ENCODE data around the gene BRPF3.
A peak's percentile ranks its signal among the peaks of the same experiment; 100 is the strongest.

BRPF3 gene

GRCh38 chr6:36229223-36229622, 32.7 kb downstream of the BRPF3 start:
- Mint-ChIP-seq H3K9me3 (no peaks in the 10 kb centered on the region), H3K27ac (no peak overlapping the region), H3K4me3 (no peak overlapping the region), H3K36me3 (ENCODE audit: low read depth) (peaks cover 87% of the 10 kb centered on the region), H3K4me1 (ENCODE audit: low read depth) (peaks cover 35% of the 10 kb centered on the region), H3K27me3 (no peaks in the 10 kb centered on the region)
- intact Hi-C loops (cut with micrococcal nuclease), result no loop called here

GRCh38 chr6:36230371-36230770, 33.8 kb downstream of the BRPF3 start:
- H3K9me3 Mint-ChIP-seq, result no peaks in the 10 kb centered on the region
- H3K4me3 Mint-ChIP-seq, result no peak overlapping the region
- intact Hi-C loops (cut with micrococcal nuclease), result no loop called here
- no peak overlapping the region for H3K27ac Mint-ChIP-seq
- H3K27me3 Mint-ChIP-seq, result no peaks in the 10 kb centered on the region
- H3K4me1 Mint-ChIP-seq (ENCODE audit: low read depth), result peaks cover 32% of the 10 kb centered on the region
- H3K36me3 Mint-ChIP-seq (ENCODE audit: low read depth), result peaks cover 76% of the 10 kb centered on the region

GRCh38 chr6:36232172-36232571, 35.6 kb downstream of the BRPF3 start:
- peaks cover 59% of the 10 kb centered on the region for H3K36me3 Mint-ChIP-seq (ENCODE audit: low read depth)
- no peaks in the 10 kb centered on the region for H3K9me3 Mint-ChIP-seq
- H3K4me3 Mint-ChIP-seq, result no peak overlapping the region
- H3K27ac Mint-ChIP-seq, result no peak overlapping the region
- intact Hi-C loops (cut with micrococcal nuclease), result no loop called here
- peaks cover 40% of the 10 kb centered on the region for H3K4me1 Mint-ChIP-seq (ENCODE audit: low read depth)
- H3K27me3 Mint-ChIP-seq, result no peaks in the 10 kb centered on the region

- Mint-ChIP-seq H3K27ac (no peak overlapping the region), H3K4me3 (no peak overlapping the region), H3K9me3 (no peaks in the 10 kb centered on the region), H3K27me3 (peaks cover 2% of the 10 kb centered on the region), H3K36me3 (ENCODE audit: low read depth) (peaks cover 32% of the 10 kb centered on the region), H3K4me1 (ENCODE audit: low read depth) (peaks cover 40% of the 10 kb centered on the region)
- intact Hi-C loops (cut with micrococcal nuclease), result no loop called here
Observed at GRCh38 chr6:36235309-36235708, 38.8 kb downstream of the BRPF3 start.

GRCh38 chr6:36235862-36236261, 39.3 kb downstream of the BRPF3 start:
- Mint-ChIP-seq H3K36me3 (ENCODE audit: low read depth) (peaks cover 26% of the 10 kb centered on the region), H3K27me3 (peaks cover 2% of the 10 kb centered on the region), H3K4me1 (ENCODE audit: low read depth) (peaks cover 42% of the 10 kb centered on the region), H3K27ac (no peak overlapping the region), H3K9me3 (no peaks in the 10 kb centered on the region), H3K4me3 (no peak overlapping the region)
- intact Hi-C loops (cut with micrococcal nuclease), result no loop called here

GRCh38 chr6:36239774-36240173, 43.2 kb downstream of the BRPF3 start:
- H3K36me3 Mint-ChIP-seq (ENCODE audit: low read depth), result no peaks in the 10 kb centered on the region
- no peaks in the 10 kb centered on the region for H3K9me3 Mint-ChIP-seq
- H3K27me3 Mint-ChIP-seq, result peaks cover 12% of the 10 kb centered on the region
- no peak overlapping the region for H3K4me3 Mint-ChIP-seq
- H3K27ac Mint-ChIP-seq, result peak overlapping the region; percentile 5
- H3K4me1 Mint-ChIP-seq (ENCODE audit: low read depth), result peaks cover 59% of the 10 kb centered on the region
- intact Hi-C loops (cut with micrococcal nuclease), result no loop called here

GRCh38 chr6:36241728-36242127, 45.2 kb downstream of the BRPF3 start:
- Mint-ChIP-seq H3K4me3 (peak overlapping the region; percentile 55), H3K27ac (peak overlapping the region; percentile 86), H3K36me3 (ENCODE audit: low read depth) (no peaks in the 10 kb centered on the region), H3K27me3 (peaks cover 12% of the 10 kb centered on the region), H3K4me1 (ENCODE audit: low read depth) (peaks cover 65% of the 10 kb centered on the region), H3K9me3 (no peaks in the 10 kb centered on the region)
- intact Hi-C loops (cut with micrococcal nuclease), result no loop called here

- H3K27ac Mint-ChIP-seq, result peak overlapping the region; percentile 86
- H3K4me3 Mint-ChIP-seq, result peak overlapping the region; percentile 55
- peaks cover 69% of the 10 kb centered on the region for H3K4me1 Mint-ChIP-seq (ENCODE audit: low read depth)
- H3K36me3 Mint-ChIP-seq (ENCODE audit: low read depth), result no peaks in the 10 kb centered on the region
- intact Hi-C loops (cut with micrococcal nuclease), result no loop called here
- peaks cover 15% of the 10 kb centered on the region for H3K27me3 Mint-ChIP-seq
- no peaks in the 10 kb centered on the region for H3K9me3 Mint-ChIP-seq
Observed at GRCh38 chr6:36242161-36242560, 45.6 kb downstream of the BRPF3 start.

- Mint-ChIP-seq H3K4me1 (ENCODE audit: low read depth) (peaks cover 74% of the 10 kb centered on the region), H3K4me3 (no peak overlapping the region), H3K9me3 (no peaks in the 10 kb centered on the region), H3K27me3 (peaks cover 17% of the 10 kb centered on the region), H3K36me3 (ENCODE audit: low read depth) (no peaks in the 10 kb centered on the region), H3K27ac (peak overlapping the region; percentile 86)
- intact Hi-C loops (cut with micrococcal nuclease), result no loop called here
Observed at GRCh38 chr6:36242626-36243025, 46.1 kb downstream of the BRPF3 start.

GRCh38 chr6:36243562-36244212, 47.1 kb downstream of the BRPF3 start:
- peaks cover 17% of the 10 kb centered on the region for H3K27me3 Mint-ChIP-seq
- H3K4me1 Mint-ChIP-seq (ENCODE audit: low read depth), result peaks cover 84% of the 10 kb centered on the region
- no peak overlapping the region for H3K4me3 Mint-ChIP-seq
- no peaks in the 10 kb centered on the region for H3K9me3 Mint-ChIP-seq
- no peak overlapping the region for H3K27ac Mint-ChIP-seq
- H3K36me3 Mint-ChIP-seq (ENCODE audit: low read depth), result no peaks in the 10 kb centered on the region
- intact Hi-C loops (cut with micrococcal nuclease), result no loop called here

GRCh38 chr6:36244641-36245280, 48.2 kb downstream of the BRPF3 start:
- Mint-ChIP-seq H3K27ac (peak overlapping the region; percentile 37), H3K36me3 (ENCODE audit: low read depth) (no peaks in the 10 kb centered on the region), H3K27me3 (peaks cover 15% of the 10 kb centered on the region), H3K4me1 (ENCODE audit: low read depth) (peaks cover 86% of the 10 kb centered on the region), H3K4me3 (no peak overlapping the region), H3K9me3 (no peaks in the 10 kb centered on the region)
- intact Hi-C loops (cut with micrococcal nuclease), result no loop called here

- H3K36me3 Mint-ChIP-seq (ENCODE audit: low read depth), result no peaks in the 10 kb centered on the region
Observed at GRCh38 chr6:36245572-36246061, 49.1 kb downstream of the BRPF3 start.

GRCh38 chr6:36246506-36247268, 50.1 kb downstream of the BRPF3 start:
- Mint-ChIP-seq H3K27ac (peak overlapping the region; percentile 15), H3K36me3 (ENCODE audit: low read depth) (no peaks in the 10 kb centered on the region), H3K4me1 (ENCODE audit: low read depth) (peaks cover 77% of the 10 kb centered on the region), H3K9me3 (no peaks in the 10 kb centered on the region), H3K4me3 (no peak overlapping the region), H3K27me3 (peaks cover 15% of the 10 kb centered on the region)
- intact Hi-C loops (cut with micrococcal nuclease), result no loop called here

More at GRCh38 chr6:36245572-36246061, 49.1 kb downstream of the BRPF3 start:
- intact Hi-C loops (cut with micrococcal nuclease), result no loop called here
- Mint-ChIP-seq H3K9me3 (no peaks in the 10 kb centered on the region), H3K4me3 (no peak overlapping the region), H3K27ac (peak overlapping the region; percentile 37), H3K27me3 (peaks cover 15% of the 10 kb centered on the region), H3K4me1 (ENCODE audit: low read depth) (peaks cover 79% of the 10 kb centered on the region)

GRCh38 chr6:36247693-36248092, 51.1 kb downstream of the BRPF3 start:
- Mint-ChIP-seq H3K4me3 (no peak overlapping the region), H3K9me3 (no peaks in the 10 kb centered on the region), H3K4me1 (ENCODE audit: low read depth) (peaks cover 67% of the 10 kb centered on the region), H3K27me3 (peaks cover 11% of the 10 kb centered on the region), H3K36me3 (ENCODE audit: low read depth) (no peaks in the 10 kb centered on the region), H3K27ac (no peak overlapping the region)
- intact Hi-C loops (cut with micrococcal nuclease), result no loop called here

All from dendritic cell treated with granulocyte-macrophage colony-stimulating factor and Interleukin-4, amounts not matched to agents 40 ng/mL and 50 ng/mL, for 4 days (primary cell).